Mucosa of rectum (tissue), 2 donors: ENCODE results near the gene IGBP1.

ENCODE experiments used
- H3K27ac ChIP-seq, 2 donors: one replicate each; pipeline ENCODE4 v1.7.0; 2013; ENCODE audit warnings: inconsistent platforms in 2 of 2, low read depth in 2 of 2, low read length in 2 of 2
- H3K27me3 ChIP-seq, 2 donors: one replicate each; pipeline ENCODE4 v1.7.0; 2013; ENCODE audit warnings: low read length in 2 of 2; ENCODE audit not compliant: control insufficient read depth in 2 of 2, insufficient read depth in 2 of 2
- H3K36me3 ChIP-seq, 2 donors: one replicate each; pipeline ENCODE4 v1.7.0; 2013; ENCODE audit warnings: low read length in 2 of 2; ENCODE audit not compliant: control insufficient read depth in 2 of 2, insufficient read depth in 2 of 2
- H3K4me1 ChIP-seq, 2 donors: one replicate each; pipeline ENCODE4 v1.7.0; 2013; ENCODE audit warnings: low read length in 2 of 2, mild to moderate bottlenecking in 1 of 2; ENCODE audit not compliant: control insufficient read depth in 2 of 2, insufficient read depth in 2 of 2
- H3K4me3 ChIP-seq, 2 donors: one replicate each; pipeline ENCODE4 v1.7.0; 2013; ENCODE audit warnings: low read length in 2 of 2
- H3K9ac ChIP-seq, 2 donors: one replicate each; pipeline ENCODE4 v1.7.0; 2013; ENCODE audit warnings: low read length in 2 of 2, low read depth in 1 of 2, mild to moderate bottlenecking in 1 of 2
- H3K9me3 ChIP-seq, 2 donors: one replicate each; pipeline ENCODE4 v1.7.0; 2013; ENCODE audit warnings: low read length in 2 of 2; ENCODE audit not compliant: control insufficient read depth in 2 of 2
- donor health status: healthy.
- donor health status: Normal muscosa, but diverticular disease.

The IGBP1 gene

GRCh38 chrX:70166601-70167590 lies 33.6 kb downstream of the IGBP1 start:
- no peaks in the 10 kb centered on the region for H3K4me1 ChIP-seq
- H3K4me3 ChIP-seq: no peak overlapping the region
- no peaks in the 10 kb centered on the region for H3K9me3 ChIP-seq
- H3K36me3 ChIP-seq: peaks cover 0 to 12% of the 10 kb centered on the region in 2 donors
- H3K27me3 ChIP-seq: no peaks in the 10 kb centered on the region
- no peak overlapping the region for H3K27ac ChIP-seq
- H3K9ac ChIP-seq: no peak overlapping the region

GRCh38 chrX:70168238-70169188 lies 35.3 kb downstream of the IGBP1 start:
- H3K4me3 ChIP-seq: no peak overlapping the region
- H3K9ac ChIP-seq: no peak overlapping the region
- no peaks in the 10 kb centered on the region for H3K4me1 ChIP-seq
- H3K27me3 ChIP-seq: no peaks in the 10 kb centered on the region
- H3K9me3 ChIP-seq: no peaks in the 10 kb centered on the region
- H3K27ac ChIP-seq: no peak overlapping the region
- peaks cover 0 to 11% of the 10 kb centered on the region in 2 donors for H3K36me3 ChIP-seq

GRCh38 chrX:70169281-70169680 lies 36.0 kb downstream of the IGBP1 start:
- Histone ChIP-seq H3K27ac (no peak overlapping the region), H3K36me3 (peaks cover 0 to 9% of the 10 kb centered on the region in 2 donors), H3K4me3 (no peak overlapping the region), H3K27me3 (no peaks in the 10 kb centered on the region), H3K9ac (no peak overlapping the region), H3K9me3 (no peaks in the 10 kb centered on the region), H3K4me1 (no peaks in the 10 kb centered on the region)

- no peak overlapping the region for H3K4me3 ChIP-seq
- no peaks in the 10 kb centered on the region for H3K4me1 ChIP-seq
Measured at GRCh38 chrX:70171624-70172023, 38.4 kb downstream of the IGBP1 start.

GRCh38 chrX:70172221-70172620 lies 39.0 kb downstream of the IGBP1 start:
- H3K4me3 ChIP-seq: no peak overlapping the region
- no peaks in the 10 kb centered on the region for H3K36me3 ChIP-seq
- H3K27ac ChIP-seq: no peak overlapping the region
- no peaks in the 10 kb centered on the region for H3K4me1 ChIP-seq
- no peaks in the 10 kb centered on the region for H3K9me3 ChIP-seq
- H3K27me3 ChIP-seq: no peaks in the 10 kb centered on the region
- H3K9ac ChIP-seq: no peak overlapping the region

More at GRCh38 chrX:70171624-70172023, 38.4 kb downstream of the IGBP1 start:
- H3K9me3 ChIP-seq: no peaks in the 10 kb centered on the region
- no peak overlapping the region for H3K27ac ChIP-seq
- H3K9ac ChIP-seq: no peak overlapping the region
- H3K27me3 ChIP-seq: no peaks in the 10 kb centered on the region
- H3K36me3 ChIP-seq: no peaks in the 10 kb centered on the region

- H3K9me3 ChIP-seq: no peaks in the 10 kb centered on the region
- H3K4me1 ChIP-seq: no peaks in the 10 kb centered on the region
- no peak overlapping the region for H3K4me3 ChIP-seq
- H3K36me3 ChIP-seq: no peaks in the 10 kb centered on the region
- no peak overlapping the region for H3K27ac ChIP-seq
- no peak overlapping the region for H3K9ac ChIP-seq
- peaks cover 0 to 2% of the 10 kb centered on the region in 2 donors for H3K27me3 ChIP-seq
Measured at GRCh38 chrX:70172964-70173363, 39.7 kb downstream of the IGBP1 start.

- Histone ChIP-seq H3K4me1 (no peaks in the 10 kb centered on the region), H3K27ac (no peak overlapping the region), H3K27me3 (peaks cover 0 to 5% of the 10 kb centered on the region in 2 donors), H3K4me3 (no peak overlapping the region), H3K9ac (no peak overlapping the region), H3K36me3 (no peaks in the 10 kb centered on the region), H3K9me3 (no peaks in the 10 kb centered on the region)
Measured at GRCh38 chrX:70174754-70175153, 41.5 kb downstream of the IGBP1 start.

GRCh38 chrX:70175338-70175737 lies 42.1 kb downstream of the IGBP1 start:
- Histone ChIP-seq H3K9me3 (no peaks in the 10 kb centered on the region), H3K36me3 (no peaks in the 10 kb centered on the region), H3K27me3 (peaks cover 0 to 5% of the 10 kb centered on the region in 2 donors), H3K4me1 (no peaks in the 10 kb centered on the region), H3K9ac (no peak overlapping the region), H3K27ac (no peak overlapping the region), H3K4me3 (no peak overlapping the region)

- Histone ChIP-seq H3K9ac (no peak within 1 kb of the TSS), H3K4me3 (no peak within 1 kb of the TSS), H3K36me3 (no peaks in the 10 kb centered on the region), H3K9me3 (no peaks in the 10 kb centered on the region), H3K27me3 (peaks cover 0 to 5% of the 10 kb centered on the region in 2 donors), H3K27ac (no peak within 1 kb of the TSS), H3K4me1 (no peaks in the 10 kb centered on the region)
Measured at GRCh38 chrX:70176938-70177533, 43.8 kb downstream of the IGBP1 start, which contains the start of gene DGAT2L6. Gene DGAT2L6, plus strand, starts transcription at chrX:70177483. Its CDS starts 100 bp downstream, at chrX:70177583.
